IMR-90 (cell line): ENCODE results near the gene VAMP8. TPM values are rescaled to one million over a fixed set of nuclear protein-coding genes. Genes with fewer than 3 reads are reported as not detected.
A peak's percentile ranks its signal among the peaks of the same experiment; 100 is the strongest.

Experiments
- ATAC-seq: fragments of 200-7000 bp; cut with Tn5 transposase; 2 replicates; pipeline ENCODE4 v1.9.1; 2020; ENCODE audit warnings: low read depth, mild to moderate bottlenecking, moderate library complexity
- BruUV-seq: library from RNA; stranded (reverse); fragments of 400-500 nt; replicated peaks from 2 replicates; lab custom pipeline; 2021; lab: Mats Ljungman, UMichigan
- CTCF ChIA-PET: fragments of 300-600 bp; formaldehyde crosslinking; extraction: SDS; loops from one replicate; lab custom pipeline; 2021; ENCODE audit warnings: antibody characterized with exemption; lab: Yijun Ruan, JAX
- POLR2A ChIA-PET: fragments of 300-600 bp; sonication (Branson Sonifier 250); formaldehyde crosslinking; loops from one replicate; lab custom pipeline; 2022; ENCODE audit warnings: antibody characterized with exemption; ENCODE audit not compliant: unreplicated experiment; lab: Charles Lee
- DNase-seq: peaks from one replicate; pipeline ENCODE4 v3.0.0; 2013
- H2AFZ ChIP-seq: replicated peaks from 2 replicates; pipeline ENCODE3; 2013; ENCODE audit warnings: low read length, mild to moderate bottlenecking; ENCODE audit not compliant: poor library complexity
- H2AK5ac ChIP-seq: 2 replicates; pipeline ENCODE4 v1.6.1; 2013; ENCODE audit warnings: low read depth, low read length, inconsistent platforms
- H2AK9ac ChIP-seq: replicated peaks from 2 replicates; pipeline ENCODE3; 2013; ENCODE audit warnings: mild to moderate bottlenecking, low read depth, low read length, moderate library complexity; ENCODE audit not compliant: poor library complexity
- H2BK120ac ChIP-seq: 2 replicates; pipeline ENCODE4 v1.6.1; 2013; ENCODE audit warnings: low read depth, low read length, inconsistent platforms
- H2BK15ac ChIP-seq: 3 replicates; pipeline ENCODE4 v1.6.1; 2013; ENCODE audit warnings: low read depth, low read length, inconsistent platforms
- H2BK20ac ChIP-seq: 2 replicates; pipeline ENCODE4 v1.6.1; 2013; ENCODE audit warnings: low read depth, mild to moderate bottlenecking, inconsistent platforms, low read length, moderate library complexity
- H2BK5ac ChIP-seq: 2 replicates; pipeline ENCODE4 v1.6.1; 2013; ENCODE audit warnings: mild to moderate bottlenecking, low read depth, low read length, inconsistent platforms; ENCODE audit not compliant: poor library complexity, severe bottlenecking
- H3K14ac ChIP-seq: replicated peaks from 2 replicates; pipeline ENCODE4 v1.6.1; 2013; ENCODE audit warnings: low read depth, low read length, inconsistent platforms
- H3K18ac ChIP-seq: 2 replicates; pipeline ENCODE4 v1.6.1; 2013; ENCODE audit warnings: low read depth, low read length, control low read depth
- H3K23ac ChIP-seq: 2 replicates; pipeline ENCODE4 v1.6.1; 2013; ENCODE audit warnings: low read depth, low read length, inconsistent platforms
- H3K27ac ChIP-seq: 2 replicates; pipeline ENCODE4 v1.5.1; 2013; ENCODE audit warnings: mild to moderate bottlenecking, control low read depth, low read length; ENCODE audit not compliant: insufficient read depth
- H3K27me3 ChIP-seq: 2 replicates; pipeline ENCODE4 v1.6.1; 2013; ENCODE audit warnings: low read length; ENCODE audit not compliant: control insufficient read depth, insufficient read depth
- H3K36me3 ChIP-seq: 2 replicates; pipeline ENCODE4 v1.6.1; 2013; ENCODE audit warnings: low read length, mixed read lengths; ENCODE audit not compliant: control insufficient read depth, insufficient read depth
- H3K4ac ChIP-seq: 2 replicates; pipeline ENCODE4 v1.6.1; 2013; ENCODE audit warnings: low read depth, low read length, inconsistent platforms
- H3K4me1 ChIP-seq: 2 replicates; pipeline ENCODE4 v1.6.1; 2013; ENCODE audit warnings: low read length, mixed read lengths; ENCODE audit not compliant: control insufficient read depth, insufficient read depth
- H3K4me2 ChIP-seq: 2 replicates; pipeline ENCODE4 v1.6.1; 2013; ENCODE audit warnings: low read depth, mild to moderate bottlenecking, control low read depth, low read length, moderate library complexity
- H3K4me3 ChIP-seq: 2 replicates; pipeline ENCODE4 v1.5.1; 2013; ENCODE audit warnings: low read depth, mild to moderate bottlenecking, control low read depth, low read length, moderate library complexity; ENCODE audit not compliant: insufficient read depth
- H3K56ac ChIP-seq: 2 replicates; pipeline ENCODE4 v1.6.1; 2013; ENCODE audit warnings: low read length, inconsistent platforms; ENCODE audit not compliant: insufficient read depth; ENCODE audit errors: extremely low read depth
- H3K79me1 ChIP-seq, 2 experiments: 2 replicates each; pipeline ENCODE4 v1.6.1; 2013; ENCODE audit warnings: low read length in 2 of 2, inconsistent platforms in 1 of 2, low read depth in 1 of 2
- H3K9ac ChIP-seq: 2 replicates; pipeline ENCODE4 v1.6.1; 2013; ENCODE audit warnings: low read depth, low read length, control low read depth
- H3K9me1 ChIP-seq: 2 replicates; pipeline ENCODE4 v1.6.1; 2013; ENCODE audit warnings: low read length, inconsistent platforms; ENCODE audit not compliant: insufficient read depth
- H3K9me3 ChIP-seq: 2 replicates; pipeline ENCODE4 v1.6.1; 2013; ENCODE audit warnings: low read length; ENCODE audit not compliant: control insufficient read depth, insufficient read depth
- H4K20me1 ChIP-seq: 2 replicates; pipeline ENCODE4 v1.6.1; 2013; ENCODE audit warnings: low read length, inconsistent platforms; ENCODE audit not compliant: insufficient read depth
- H4K5ac ChIP-seq: 2 replicates; pipeline ENCODE4 v1.6.1; 2013; ENCODE audit warnings: mild to moderate bottlenecking, low read depth, low read length, control low read depth
- H4K8ac ChIP-seq, 2 experiments: 2 replicates each; pipeline ENCODE4 v1.6.1; 2013; ENCODE audit warnings: low read depth in 2 of 2, low read length in 2 of 2, control low read depth in 1 of 2, inconsistent platforms in 1 of 2
- H4K91ac ChIP-seq: 2 replicates; pipeline ENCODE4 v1.6.1; 2013; ENCODE audit warnings: low read depth, low read length, inconsistent platforms; ENCODE audit not compliant: insufficient read depth
- CEBPB ChIP-seq: IDR thresholded peaks from 2 replicates; pipeline ENCODE4 v1.6.1; 2012; ENCODE audit warnings: low read depth, low read length, improper control_type of control experiment
- ELK1 ChIP-seq: fragments of 150-350 bp; IDR thresholded peaks from 2 replicates; pipeline ENCODE4 v1.6.1; 2016; ENCODE audit warnings: low read depth, mild to moderate bottlenecking, low read length, moderate library complexity, borderline replicate concordance
- FOS ChIP-seq: fragments of 150-350 bp; IDR thresholded peaks from 2 replicates; pipeline ENCODE4 v1.6.1; 2016; ENCODE audit warnings: low read depth, low read length
- MAFK ChIP-seq: IDR thresholded peaks from 2 replicates; pipeline ENCODE4 v1.6.1; 2012; ENCODE audit warnings: low read depth, low read length, improper control_type of control experiment
- MXI1 ChIP-seq: IDR thresholded peaks from 2 replicates; pipeline ENCODE4 v1.6.1; 2012; ENCODE audit warnings: low read depth, mild to moderate bottlenecking, low read length, moderate library complexity, borderline replicate concordance
- RAD21 ChIP-seq: IDR thresholded peaks from 2 replicates; pipeline ENCODE4 v1.6.1; 2012; ENCODE audit warnings: low read length, improper control_type of control experiment
- RCOR1 ChIP-seq: IDR thresholded peaks from 2 replicates; pipeline ENCODE4 v1.6.1; 2012; ENCODE audit warnings: mild to moderate bottlenecking, low read length, improper control_type of control experiment; ENCODE audit not compliant: insufficient replicate concordance
- RFX5 ChIP-seq: IDR thresholded peaks from 2 replicates; pipeline ENCODE4 v1.8.0; 2012; ENCODE audit warnings: low read depth, mild to moderate bottlenecking, low read length, moderate library complexity
- SMC3 ChIP-seq: fragments of 150-350 bp; IDR thresholded peaks from 2 replicates; pipeline ENCODE4 v1.6.1; 2016; ENCODE audit warnings: low read depth, mild to moderate bottlenecking, antibody characterized with exemption, low read length, moderate library complexity
- WGBS, 2 experiments: methylation state at CpG; one replicate each; pipeline versions ENCODE4 v1.1.5 to v1.1.7; 2013; ENCODE audit warnings: missing lambda C conversion rate in 2 of 2; ENCODE audit not compliant: insufficient read length in 1 of 2; ENCODE audit errors: extremely low coverage in 2 of 2; 5-methylcytosine and 5-hydroxymethylcytosine counted together
- dilution Hi-C: fragments of 300-500 bp; cut with HindIII; formaldehyde crosslinking; loops from one replicate; pipeline ENCODE4 v1.14.3; 2018; ENCODE audit warnings: low sequenced_read_pairs; ENCODE audit not compliant: unreplicated experiment
- in situ Hi-C: fragments of 300-500 bp; cut with MboI; formaldehyde crosslinking; loops from 3 replicates; pipeline ENCODE4 v1.14.3; 2019; ENCODE audit warnings: low sequenced_read_pairs, inconsistent platforms, mixed read lengths
- intact Hi-C: fragments of 100-400 bp; cut with micrococcal nuclease; formaldehyde crosslinking; loops from 2 replicates; pipeline ENCODE4 v1.10.0; 2022
- polyA plus RNA-seq, 3 experiments: library from polyadenylated mRNA; depleted of rRNA; stranded (reverse); fragments of >200 nt; gene quantifications; 2 replicates each; pipeline ENCODE4 v1.2.3, GENCODE V29; 2012; ENCODE audit warnings: low replicate concordance in 1 of 3
- total RNA-seq: library from RNA; depleted of rRNA; stranded (reverse); fragments of >200 nt; gene quantifications from 2 replicates; pipeline ENCODE4 v1.2.3, GENCODE V29; 2012

The VAMP8 gene
- total and polyA plus RNA-seq, 2 of the 4 experiments (the other 2 are of a cell fraction) = 0.90 to 1.9 TPM

GRCh38 chr2:85575739-85576138 lies 1.6 kb upstream of the VAMP8 start:
- Histone ChIP-seq H3K18ac (no peak overlapping the region), H3K27ac (no peak overlapping the region), H4K5ac (no peak overlapping the region), H3K23ac (no peak overlapping the region), H4K91ac (no peak overlapping the region), H3K56ac (no peak overlapping the region), H3K9ac (no peak overlapping the region), H2BK20ac (no peak overlapping the region), H2AK9ac (no peak overlapping the region), H3K4me3 (no peak overlapping the region), H3K4ac (peak overlapping the region; percentile 1; the same call in 1 of the 2 replicates), H2AK5ac (0 out of 2 replicates have a peak overlapping the region, but pooled peaks have one; percentile 16), H2AFZ (no peak overlapping the region), H3K79me1 (no peaks in the 10 kb centered on the region), H2BK5ac (no peak overlapping the region), H3K36me3 (no peaks in the 10 kb centered on the region), H3K9me3 (no peaks in the 10 kb centered on the region), H4K20me1 (no peaks in the 10 kb centered on the region), H4K8ac (no peak overlapping the region), H3K27me3 (peaks cover 12% of the 10 kb centered on the region), H3K4me2 (no peak overlapping the region), H3K4me1 (peaks cover 16% of the 10 kb centered on the region; the same call in 1 of the 2 replicates), H3K14ac (no peak overlapping the region), H2BK15ac (no peak overlapping the region), H2BK120ac (no peak overlapping the region), H3K9me1 (0 out of 2 replicates have a peak, but pooled peaks cover 3% of the 10 kb centered on the region)
- CTCF ChIA-PET = no interaction called here
- ATAC-seq (no peak), DNase-seq (no peak)
- POLR2A ChIA-PET = no interaction called here
- no TSS peak for BruUV-seq
- dilution Hi-C loops (no loop called here), in situ Hi-C loops (no loop called here), intact Hi-C loops (no loop called here)
- no peak for TF ChIP-seq RCOR1
- TF ChIP-seq RFX5 = no peak
- no peak for TF ChIP-seq SMC3
- no peak for TF ChIP-seq FOS
- TF ChIP-seq MAFK = no peak
- TF ChIP-seq CEBPB = no peak
- no peak for TF ChIP-seq ELK1
- no peak for TF ChIP-seq RAD21
- TF ChIP-seq MXI1 = no peak
- 93% methylated on average over 2 of the region's 8 CpGs; no CpG with 5 or more reads in 1 of the 2 experiments for WGBS, 2 experiments
